Thyroid gland (tissue), 4 donors: Measurements from ENCODE around the gene BRIP1.

Experiments
- POLR2A ChIP-seq, 2 donors: fragments of 450-650 bp; IDR thresholded peaks; one replicate each; pipeline ENCODE4 v1.6.1; 2017; ENCODE audit warnings: antibody characterized with exemption in 2 of 2, mild to moderate bottlenecking in 2 of 2, moderate library complexity in 1 of 2
- TF ChIP-seq, protein P1 (sequence below), 6 experiments: fragments of 200-600 bp in 3 of 6; fragments of 450-650 bp in 3 of 6; sonication (generic) in 3 of 6; IDR thresholded peaks; one replicate each; pipeline ENCODE4 v1.5.1; 2016 to 2019; ENCODE audit warnings: antibody characterized with exemption in 6 of 6, mild to moderate bottlenecking in 2 of 6, inconsistent platforms in 1 of 6, moderate library complexity in 1 of 6

DNA sequence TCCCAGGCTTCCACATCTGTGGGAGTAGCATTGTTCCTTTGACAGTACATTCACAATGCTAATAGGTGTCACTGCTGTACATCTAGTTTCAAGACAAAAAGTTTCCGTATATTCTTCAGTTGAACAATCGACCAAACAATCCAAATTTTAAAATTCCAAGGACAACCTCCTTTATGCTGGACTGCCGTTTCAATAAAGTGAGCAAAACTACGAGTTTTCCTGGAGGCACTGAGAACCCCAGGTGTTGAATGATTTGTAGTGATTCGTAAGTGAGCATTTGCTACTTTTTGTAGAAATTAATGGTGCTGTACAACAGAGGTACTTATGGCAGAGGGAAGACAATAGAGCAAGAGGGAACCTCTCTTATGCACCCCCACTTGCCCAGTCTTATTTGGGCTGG is 201.1 kb downstream of the BRIP1 start:
- TF ChIP-seq, protein P1, sequence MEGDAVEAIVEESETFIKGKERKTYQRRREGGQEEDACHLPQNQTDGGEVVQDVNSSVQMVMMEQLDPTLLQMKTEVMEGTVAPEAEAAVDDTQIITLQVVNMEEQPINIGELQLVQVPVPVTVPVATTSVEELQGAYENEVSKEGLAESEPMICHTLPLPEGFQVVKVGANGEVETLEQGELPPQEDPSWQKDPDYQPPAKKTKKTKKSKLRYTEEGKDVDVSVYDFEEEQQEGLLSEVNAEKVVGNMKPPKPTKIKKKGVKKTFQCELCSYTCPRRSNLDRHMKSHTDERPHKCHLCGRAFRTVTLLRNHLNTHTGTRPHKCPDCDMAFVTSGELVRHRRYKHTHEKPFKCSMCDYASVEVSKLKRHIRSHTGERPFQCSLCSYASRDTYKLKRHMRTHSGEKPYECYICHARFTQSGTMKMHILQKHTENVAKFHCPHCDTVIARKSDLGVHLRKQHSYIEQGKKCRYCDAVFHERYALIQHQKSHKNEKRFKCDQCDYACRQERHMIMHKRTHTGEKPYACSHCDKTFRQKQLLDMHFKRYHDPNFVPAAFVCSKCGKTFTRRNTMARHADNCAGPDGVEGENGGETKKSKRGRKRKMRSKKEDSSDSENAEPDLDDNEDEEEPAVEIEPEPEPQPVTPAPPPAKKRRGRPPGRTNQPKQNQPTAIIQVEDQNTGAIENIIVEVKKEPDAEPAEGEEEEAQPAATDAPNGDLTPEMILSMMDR (IDR thresholded peaks at IDR 0.05): no peak
- TF ChIP-seq POLR2A (IDR thresholded peaks at IDR 0.05): no peak
